ENCODE results near the gene RNU1-4.
"Not testable (repeated sequence)": the region's sequence is repeated elsewhere in the genome, so short reads cannot be mapped to it uniquely, and the experiment has no call there.

Gene RNU1-4

GRCh38 chr1:16774773-16775172 lies 34.5 kb downstream of the RNU1-4 start:
- H3K27ac ChIP-seq (ENCODE audit: low read depth, low read length); H2AFZ ChIP-seq (ENCODE audit: low read length, unreplicated experiment); H3K4me1 ChIP-seq (ENCODE audit: control insufficient read depth, insufficient read depth, low read length, unreplicated experiment); H3K36me3 ChIP-seq (ENCODE audit: insufficient read depth, low read length); H3K79me2 ChIP-seq (ENCODE audit: control insufficient read depth, insufficient read depth, low read length, unreplicated experiment); H3K4me3 ChIP-seq (ENCODE audit: low read depth, low read length): not testable (repeated sequence)
- H3K27me3 ChIP-seq (ENCODE audit: insufficient read depth, low read length): peaks cover 38% of the 10 kb centered on the region

- H3K79me2 ChIP-seq (ENCODE audit: control insufficient read depth, insufficient read depth, low read length, unreplicated experiment); H2AFZ ChIP-seq (ENCODE audit: low read length, unreplicated experiment); H3K27ac ChIP-seq (ENCODE audit: low read depth, low read length); H3K4me1 ChIP-seq (ENCODE audit: control insufficient read depth, insufficient read depth, low read length, unreplicated experiment); H3K4me3 ChIP-seq (ENCODE audit: low read depth, low read length); H3K36me3 ChIP-seq (ENCODE audit: insufficient read depth, low read length): not testable (repeated sequence)
- H3K27me3 ChIP-seq (ENCODE audit: insufficient read depth, low read length): peaks cover 43% of the 10 kb centered on the region
Measured at GRCh38 chr1:16775290-16775689, 35.0 kb downstream of the RNU1-4 start.

- not testable (repeated sequence) for H3K4me1 ChIP-seq (ENCODE audit: control insufficient read depth, insufficient read depth, low read length, unreplicated experiment); H3K4me3 ChIP-seq (ENCODE audit: low read depth, low read length); H3K36me3 ChIP-seq (ENCODE audit: insufficient read depth, low read length); H2AFZ ChIP-seq (ENCODE audit: low read length, unreplicated experiment); H3K79me2 ChIP-seq (ENCODE audit: control insufficient read depth, insufficient read depth, low read length, unreplicated experiment); H3K27ac ChIP-seq (ENCODE audit: low read depth, low read length)
- peaks cover 46% of the 10 kb centered on the region for H3K27me3 ChIP-seq (ENCODE audit: insufficient read depth, low read length)
Measured at GRCh38 chr1:16776248-16776647, 35.9 kb downstream of the RNU1-4 start.

- H3K27ac ChIP-seq (ENCODE audit: low read depth, low read length): not testable (repeated sequence)
- peaks cover 46% of the 10 kb centered on the region for H3K27me3 ChIP-seq (ENCODE audit: insufficient read depth, low read length)
Measured at GRCh38 chr1:16776835-16777234, 36.5 kb downstream of the RNU1-4 start.

DNA sequence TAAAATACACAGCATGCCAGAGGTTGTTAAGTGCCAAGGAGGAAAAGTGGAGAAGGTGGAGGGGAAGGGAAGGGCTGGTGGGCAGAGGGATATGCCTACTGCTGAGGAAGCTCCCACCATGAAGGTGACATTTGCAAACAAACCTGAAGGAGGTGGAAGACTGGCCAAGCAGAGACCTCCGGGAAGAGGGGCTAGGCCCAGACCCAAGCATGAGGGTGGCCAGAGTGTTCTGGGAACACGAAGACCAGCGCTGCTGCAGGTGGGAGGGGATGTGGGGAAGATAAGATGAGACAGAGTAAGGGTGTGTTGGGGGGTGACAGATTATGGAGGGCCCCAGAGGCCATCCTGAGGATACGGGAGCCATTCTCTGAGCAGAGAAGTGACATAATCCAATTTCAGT lies 37.5 kb downstream of the RNU1-4 start:
- H3K4me1 ChIP-seq (ENCODE audit: control insufficient read depth, insufficient read depth, low read length, unreplicated experiment); H2AFZ ChIP-seq (ENCODE audit: low read length, unreplicated experiment); H3K27ac ChIP-seq (ENCODE audit: low read depth, low read length); H3K79me2 ChIP-seq (ENCODE audit: control insufficient read depth, insufficient read depth, low read length, unreplicated experiment); H3K36me3 ChIP-seq (ENCODE audit: insufficient read depth, low read length); H3K4me3 ChIP-seq (ENCODE audit: low read depth, low read length): not testable (repeated sequence)
- H3K27me3 ChIP-seq (ENCODE audit: insufficient read depth, low read length): peaks cover 46% of the 10 kb centered on the region

More at GRCh38 chr1:16776835-16777234, 36.5 kb downstream of the RNU1-4 start:
- not testable (repeated sequence) for H3K79me2 ChIP-seq (ENCODE audit: control insufficient read depth, insufficient read depth, low read length, unreplicated experiment); H3K4me3 ChIP-seq (ENCODE audit: low read depth, low read length); H2AFZ ChIP-seq (ENCODE audit: low read length, unreplicated experiment); H3K4me1 ChIP-seq (ENCODE audit: control insufficient read depth, insufficient read depth, low read length, unreplicated experiment); H3K36me3 ChIP-seq (ENCODE audit: insufficient read depth, low read length)

DNA sequence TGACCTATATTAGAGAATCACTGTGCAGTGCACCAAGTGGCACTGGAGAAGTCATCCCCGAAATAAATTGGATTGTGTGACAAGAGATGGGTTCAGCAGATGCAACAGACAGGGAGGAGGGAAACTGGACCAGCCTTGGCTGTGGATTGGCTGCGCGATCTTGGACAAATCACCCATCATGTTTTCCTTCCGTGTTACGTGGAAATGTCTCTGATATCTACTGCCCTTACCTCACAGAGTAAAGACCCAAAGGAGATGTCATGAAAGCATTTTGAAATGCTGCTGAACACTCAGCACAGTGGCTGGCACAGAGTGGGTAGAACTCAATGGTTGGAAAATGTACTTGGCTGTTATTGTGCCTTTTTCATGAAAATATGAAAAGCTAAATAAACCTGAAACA lies 39.2 kb downstream of the RNU1-4 start:
- not testable (repeated sequence) for H3K79me2 ChIP-seq (ENCODE audit: control insufficient read depth, insufficient read depth, low read length, unreplicated experiment); H3K4me1 ChIP-seq (ENCODE audit: control insufficient read depth, insufficient read depth, low read length, unreplicated experiment); H3K27ac ChIP-seq (ENCODE audit: low read depth, low read length); H2AFZ ChIP-seq (ENCODE audit: low read length, unreplicated experiment); H3K36me3 ChIP-seq (ENCODE audit: insufficient read depth, low read length); H3K4me3 ChIP-seq (ENCODE audit: low read depth, low read length)
- H3K27me3 ChIP-seq (ENCODE audit: insufficient read depth, low read length): peaks cover 33% of the 10 kb centered on the region

GRCh38 chr1:16781033-16781432 lies 40.7 kb downstream of the RNU1-4 start:
- H3K4me1 ChIP-seq (ENCODE audit: control insufficient read depth, insufficient read depth, low read length, unreplicated experiment); H3K36me3 ChIP-seq (ENCODE audit: insufficient read depth, low read length); H3K27ac ChIP-seq (ENCODE audit: low read depth, low read length); H3K4me3 ChIP-seq (ENCODE audit: low read depth, low read length); H3K79me2 ChIP-seq (ENCODE audit: control insufficient read depth, insufficient read depth, low read length, unreplicated experiment); H2AFZ ChIP-seq (ENCODE audit: low read length, unreplicated experiment): not testable (repeated sequence)
- H3K27me3 ChIP-seq (ENCODE audit: insufficient read depth, low read length): peaks cover 30% of the 10 kb centered on the region

- not testable (repeated sequence) for H3K4me1 ChIP-seq (ENCODE audit: control insufficient read depth, insufficient read depth, low read length, unreplicated experiment); H3K27ac ChIP-seq (ENCODE audit: low read depth, low read length); H3K36me3 ChIP-seq (ENCODE audit: insufficient read depth, low read length); H3K4me3 ChIP-seq (ENCODE audit: low read depth, low read length); H3K79me2 ChIP-seq (ENCODE audit: control insufficient read depth, insufficient read depth, low read length, unreplicated experiment); H2AFZ ChIP-seq (ENCODE audit: low read length, unreplicated experiment)
- H3K27me3 ChIP-seq (ENCODE audit: insufficient read depth, low read length): peaks cover 36% of the 10 kb centered on the region
Measured at GRCh38 chr1:16781625-16782024, 41.3 kb downstream of the RNU1-4 start.

DNA sequence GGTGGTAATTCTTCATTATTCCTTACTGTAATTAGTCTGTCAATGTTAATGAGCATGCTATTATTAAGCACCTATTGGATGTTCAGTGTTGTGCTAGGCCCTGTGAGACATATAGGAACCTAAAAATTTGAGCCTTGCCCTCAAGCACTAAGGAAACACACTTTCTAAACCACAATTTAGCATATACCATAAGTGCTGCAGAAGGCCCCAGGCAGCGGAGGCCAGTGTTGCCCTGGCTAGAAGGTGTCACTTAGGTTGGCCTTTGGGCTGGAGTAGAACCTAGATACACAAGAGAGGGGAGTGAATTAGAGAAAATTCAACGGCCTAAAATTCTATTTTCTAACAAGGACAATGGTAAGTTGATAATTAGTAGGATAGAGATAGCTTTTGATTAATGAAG lies 44.6 kb downstream of the RNU1-4 start:
- H2AFZ ChIP-seq (ENCODE audit: low read length, unreplicated experiment); H3K4me1 ChIP-seq (ENCODE audit: control insufficient read depth, insufficient read depth, low read length, unreplicated experiment); H3K36me3 ChIP-seq (ENCODE audit: insufficient read depth, low read length); H3K27ac ChIP-seq (ENCODE audit: low read depth, low read length); H3K4me3 ChIP-seq (ENCODE audit: low read depth, low read length); H3K79me2 ChIP-seq (ENCODE audit: control insufficient read depth, insufficient read depth, low read length, unreplicated experiment): not testable (repeated sequence)
- H3K27me3 ChIP-seq (ENCODE audit: insufficient read depth, low read length): peaks cover 17% of the 10 kb centered on the region

- H3K4me1 ChIP-seq (ENCODE audit: control insufficient read depth, insufficient read depth, low read length, unreplicated experiment); H2AFZ ChIP-seq (ENCODE audit: low read length, unreplicated experiment); H3K4me3 ChIP-seq (ENCODE audit: low read depth, low read length); H3K27ac ChIP-seq (ENCODE audit: low read depth, low read length); H3K36me3 ChIP-seq (ENCODE audit: insufficient read depth, low read length); H3K79me2 ChIP-seq (ENCODE audit: control insufficient read depth, insufficient read depth, low read length, unreplicated experiment): not testable (repeated sequence)
- peaks cover 13% of the 10 kb centered on the region for H3K27me3 ChIP-seq (ENCODE audit: insufficient read depth, low read length)
Measured at GRCh38 chr1:16786362-16786761, 46.0 kb downstream of the RNU1-4 start.

- H3K27me3 ChIP-seq (ENCODE audit: insufficient read depth, low read length): peaks cover 13% of the 10 kb centered on the region
- H3K4me1 ChIP-seq (ENCODE audit: control insufficient read depth, insufficient read depth, low read length, unreplicated experiment); H3K27ac ChIP-seq (ENCODE audit: low read depth, low read length); H3K4me3 ChIP-seq (ENCODE audit: low read depth, low read length); H3K79me2 ChIP-seq (ENCODE audit: control insufficient read depth, insufficient read depth, low read length, unreplicated experiment); H3K36me3 ChIP-seq (ENCODE audit: insufficient read depth, low read length); H2AFZ ChIP-seq (ENCODE audit: low read length, unreplicated experiment): not testable (repeated sequence)
Measured at GRCh38 chr1:16787175-16787574, 46.9 kb downstream of the RNU1-4 start.

- H3K4me1 ChIP-seq (ENCODE audit: control insufficient read depth, insufficient read depth, low read length, unreplicated experiment); H3K36me3 ChIP-seq (ENCODE audit: insufficient read depth, low read length); H2AFZ ChIP-seq (ENCODE audit: low read length, unreplicated experiment); H3K27me3 ChIP-seq (ENCODE audit: insufficient read depth, low read length); H3K4me3 ChIP-seq (ENCODE audit: low read depth, low read length); H3K79me2 ChIP-seq (ENCODE audit: control insufficient read depth, insufficient read depth, low read length, unreplicated experiment); H3K27ac ChIP-seq (ENCODE audit: low read depth, low read length): not testable (repeated sequence)
Measured at GRCh38 chr1:16787711-16788110, 47.4 kb downstream of the RNU1-4 start.

All from ACC112 (cell line).